Natural killer cell (primary cell): ENCODE results near the gene EPM2A. TPM values are rescaled to one million over a fixed set of nuclear protein-coding genes. Genes with fewer than 3 reads are reported as not detected.

Source experiments
- ATAC-seq, 3 donors: fragments of 150-1000 bp in 2 of 3; fragments of 200-7000 bp in 1 of 3; cut with Tn5 transposase; 1 replicate in 1 of 3; 2 replicates in 2 of 3; pipeline ENCODE4 v1.10.0; 2021; ENCODE audit warnings: mild to moderate bottlenecking in 2 of 3, moderate library complexity in 2 of 3
- DNase-seq, 2 donors: peaks; one replicate each; pipeline versions ENCODE4 v3.0.0 to v3.0.0-alpha.2; 2013 to 2021; ENCODE audit warnings: mixed read lengths in 1 of 2
- H3K27ac ChIP-seq: one replicate; pipeline ENCODE4 v1.5.1; 2013; ENCODE audit warnings: mild to moderate bottlenecking, low read length
- H3K27me3 ChIP-seq: one replicate; pipeline ENCODE4 v1.6.1; 2013; ENCODE audit warnings: low read length; ENCODE audit not compliant: control insufficient read depth, insufficient read depth
- H3K36me3 ChIP-seq: one replicate; pipeline ENCODE4 v1.6.1; 2013; ENCODE audit warnings: low read length; ENCODE audit not compliant: control insufficient read depth, insufficient read depth
- H3K4me1 ChIP-seq: one replicate; pipeline ENCODE4 v1.6.1; 2013; ENCODE audit warnings: low read length; ENCODE audit not compliant: control insufficient read depth, insufficient read depth
- H3K4me3 ChIP-seq: one replicate; pipeline ENCODE4 v1.5.1; 2013; ENCODE audit warnings: low read length
- H3K9me3 ChIP-seq: one replicate; pipeline ENCODE4 v1.6.1; 2013; ENCODE audit warnings: low read length; ENCODE audit not compliant: control insufficient read depth, insufficient read depth
- H3K27ac Mint-ChIP-seq, 2 donors: one replicate each; pipeline ENCODE4 v1.8.0; 2022; ENCODE audit warnings: mild to moderate bottlenecking in 2 of 2, mixed read lengths in 2 of 2, moderate library complexity in 1 of 2
- H3K27me3 Mint-ChIP-seq, 2 donors: one replicate each; pipeline ENCODE4 v1.8.0; 2022; ENCODE audit warnings: low read depth in 2 of 2, mixed read lengths in 2 of 2
- H3K36me3 Mint-ChIP-seq: one replicate; pipeline ENCODE4 v1.8.0; 2022; ENCODE audit warnings: mixed read lengths
- H3K4me1 Mint-ChIP-seq, 2 donors: one replicate each; pipeline ENCODE4 v1.8.0; 2022; ENCODE audit warnings: mixed read lengths in 2 of 2
- H3K4me3 Mint-ChIP-seq: one replicate; pipeline ENCODE4 v1.8.0; 2022; ENCODE audit warnings: mild to moderate bottlenecking, moderate library complexity, mixed read lengths
- H3K9me3 Mint-ChIP-seq, 2 donors: one replicate each; pipeline ENCODE4 v1.8.0; 2022; ENCODE audit warnings: mixed read lengths in 2 of 2
- CTCF ChIP-seq: fragments of 200-600 bp; IDR thresholded peaks from one replicate; pipeline ENCODE4 v1.8.0; 2022; ENCODE audit warnings: antibody characterized with exemption
- WGBS: methylation state at CpG from one replicate; pipeline ENCODE4 v1.1.7; 2013; ENCODE audit warnings: missing lambda C conversion rate; ENCODE audit not compliant: insufficient coverage; 5-methylcytosine and 5-hydroxymethylcytosine counted together
- intact Hi-C: fragments of 100-400 bp; cut with micrococcal nuclease; formaldehyde crosslinking; loops from one replicate; pipeline ENCODE4 v1.14.2; 2022
- total RNA-seq, 4 donors: library from RNA; stranded (reverse); fragments of 120-200 nt in 1 of 4; gene quantifications; one replicate each; pipeline versions ENCODE4 v1.2.3 to v1.2.4, GENCODE V29; 2013 to 2022

Gene EPM2A
- total RNA-seq, 3 donors from 2014 or later (not counting 1 experiment from before 2014, with no cell fraction given) = 5.2 to 6.9 (median 6.7) TPM

- no peak for DNase-seq
- H3K4me3 Mint-ChIP-seq = no peak overlapping the region
- Histone ChIP-seq H3K36me3 (no peaks in the 10 kb centered on the region), H3K4me1 (no peaks in the 10 kb centered on the region), H3K4me3 (no peak overlapping the region), H3K27me3 (no peaks in the 10 kb centered on the region), H3K9me3 (peaks cover 3% of the 10 kb centered on the region), H3K27ac (no peak overlapping the region)
- ATAC-seq = no peak
- intact Hi-C loops = no loop called here
- peaks cover 6% of the 10 kb centered on the region for H3K36me3 Mint-ChIP-seq
- TF ChIP-seq CTCF = no peak
- H3K27ac Mint-ChIP-seq = no peak overlapping the region
- H3K9me3 Mint-ChIP-seq = peaks cover 2 to 7% of the 10 kb centered on the region in 2 donors
- WGBS = 93% methylated on average over 4 of the region's 4 CpGs
- peaks cover 0 to 3% of the 10 kb centered on the region in 2 donors for H3K27me3 Mint-ChIP-seq
- H3K4me1 Mint-ChIP-seq = no peaks in the 10 kb centered on the region
These were observed 41.1 kb downstream of the EPM2A start for GRCh38 chr6:145694083-145694737.

GRCh38 chr6:145690969-145691368 is 44.4 kb downstream of the EPM2A start:
- Mint-ChIP-seq H3K9me3 (peaks cover 2% of the 10 kb centered on the region in 2 donors), H3K4me3 (no peak overlapping the region), H3K27me3 (no peaks in the 10 kb centered on the region), H3K36me3 (no peaks in the 10 kb centered on the region), H3K27ac (no peak overlapping the region), H3K4me1 (no peaks in the 10 kb centered on the region)
- H3K36me3 ChIP-seq = no peaks in the 10 kb centered on the region
- no peaks in the 10 kb centered on the region for H3K9me3 ChIP-seq
- H3K27me3 ChIP-seq = no peaks in the 10 kb centered on the region
- intact Hi-C loops = no loop called here
- no peak overlapping the region for H3K4me3 ChIP-seq
- no peaks in the 10 kb centered on the region for H3K4me1 ChIP-seq
- TF ChIP-seq CTCF = no peak
- no peak overlapping the region for H3K27ac ChIP-seq
- DNase-seq (no peak), ATAC-seq (no peak)
- whole genome bisulfite sequencing = 100% methylated on average over 1 of the region's 2 CpGs

GRCh38 chr6:145689529-145689928 is 45.8 kb downstream of the EPM2A start:
- no peaks in the 10 kb centered on the region for H3K36me3 ChIP-seq
- DNase-seq (no peak), ATAC-seq (no peak)
- no peak overlapping the region for H3K4me3 ChIP-seq
- no peaks in the 10 kb centered on the region for H3K4me1 ChIP-seq
- no peaks in the 10 kb centered on the region for H3K27me3 ChIP-seq
- Mint-ChIP-seq H3K9me3 (peaks cover 2% of the 10 kb centered on the region in 2 donors), H3K27me3 (no peaks in the 10 kb centered on the region), H3K27ac (no peak overlapping the region), H3K36me3 (no peaks in the 10 kb centered on the region), H3K4me1 (no peaks in the 10 kb centered on the region), H3K4me3 (no peak overlapping the region)
- TF ChIP-seq CTCF = no peak
- no peak overlapping the region for H3K27ac ChIP-seq
- intact Hi-C loops = no loop called here
- H3K9me3 ChIP-seq = no peaks in the 10 kb centered on the region
- WGBS = 96% methylated on average over 2 of the region's 2 CpGs

GRCh38 chr6:145688493-145688905 is 46.8 kb downstream of the EPM2A start:
- no peaks in the 10 kb centered on the region for H3K36me3 Mint-ChIP-seq
- DNase-seq (no peak), ATAC-seq (no peak)
- H3K27me3 Mint-ChIP-seq = no peaks in the 10 kb centered on the region
- H3K4me1 Mint-ChIP-seq = no peaks in the 10 kb centered on the region
- no peaks in the 10 kb centered on the region for H3K4me1 ChIP-seq
- H3K4me3 ChIP-seq = no peak overlapping the region
- no peaks in the 10 kb centered on the region for H3K27me3 ChIP-seq
- H3K36me3 ChIP-seq = no peaks in the 10 kb centered on the region
- no peak overlapping the region for H3K4me3 Mint-ChIP-seq
- H3K27ac Mint-ChIP-seq = no peak overlapping the region
- TF ChIP-seq CTCF = no peak
- no peaks in the 10 kb centered on the region for H3K9me3 ChIP-seq
- H3K27ac ChIP-seq = no peak overlapping the region
- intact Hi-C loops = no loop called here
- peaks cover 2% of the 10 kb centered on the region in 2 donors for H3K9me3 Mint-ChIP-seq
- 91% methylated on average over 1 of the region's 1 CpG for WGBS
